BJ (cell line): ENCODE measurements around the gene MVP. TPM values are rescaled to one million over a fixed set of nuclear protein-coding genes. Genes with fewer than 3 reads are reported as not detected.
A peak's percentile ranks its signal among the peaks of the same experiment; 100 is the strongest.

Experiments used
- CTCF ChIA-PET: fragments of 350-600 bp; formaldehyde crosslinking; extraction: SDS; loops from one replicate; lab custom pipeline; 2021; ENCODE audit warnings: antibody characterized with exemption, inconsistent platforms; lab: Yijun Ruan, JAX
- POLR2A ChIA-PET: fragments of 300-600 bp; sonication (Branson Sonifier 250); formaldehyde crosslinking; extraction: SDS; loops from one replicate; lab custom pipeline; 2021; ENCODE audit warnings: antibody characterized with exemption; lab: Charles Lee
- DNase-seq: peaks from one replicate; pipeline ENCODE4 v3.0.0-alpha.2; 2011; ENCODE audit warnings: low read depth
- H3K27me3 ChIP-seq: 2 replicates; pipeline ENCODE4 v1.6.0; 2011; ENCODE audit warnings: low read length; ENCODE audit not compliant: control insufficient read depth, insufficient read depth
- H3K36me3 ChIP-seq: 2 replicates; pipeline ENCODE4 v1.5.1; 2011; ENCODE audit warnings: low read length; ENCODE audit not compliant: control insufficient read depth, insufficient read depth
- H3K4me3 ChIP-seq: 2 replicates; pipeline ENCODE4 v1.5.1; 2011; ENCODE audit warnings: low read depth, mild to moderate bottlenecking, control low read depth, low read length
- CTCF ChIP-seq: IDR thresholded peaks from 2 replicates; pipeline ENCODE4 v1.5.1; 2011; ENCODE audit warnings: low read depth, mild to moderate bottlenecking, control low read depth, inconsistent platforms, low read length, moderate library complexity; ENCODE audit not compliant: insufficient read depth
- polyA plus RNA-seq: library from polyadenylated mRNA; depleted of rRNA; stranded (reverse); fragments of >200 nt; gene quantifications from 2 replicates; pipeline ENCODE4 v1.2.3, GENCODE V29; 2011

The MVP gene
- polyA plus RNA-seq, 1 experiment = 368 TPM

- TF ChIP-seq CTCF = peak; percentile 15; the same call in 1 of the 2 replicates
- Histone ChIP-seq H3K27me3 (no peaks in the 10 kb centered on the region), H3K36me3 (peaks cover 5% of the 10 kb centered on the region), H3K4me3 (no peak overlapping the region)
- ChIA-PET CTCF (interaction anchor here (1.4 to 11.3 kb wide), 4 partner anchors 12 to 34 kb away, joined by 4 to 81 read pairs (median 10); partner anchors contain the start of genes KIF22 and MAZ), POLR2A (no interaction called here)
- no peak for DNase-seq
Observed at GRCh38 chr16:29819506-29819905, 756 bp upstream of the MVP start.

GRCh38 chr16:29820730-29821642 is 724 bp downstream of the MVP start:
- TF ChIP-seq CTCF = no peak
- H3K27me3 ChIP-seq = no peaks in the 10 kb centered on the region
- no peak for DNase-seq
- ChIA-PET POLR2A (interaction anchor here (0.6 to 1.3 kb wide), 2 partner anchors 16 to 152 kb away, joined by 3 to 4 read pairs; partner anchors contain the start of gene TAOK2), CTCF (interaction anchor here (1.4 to 11.3 kb wide), 4 partner anchors 13 to 36 kb away, joined by 4 to 81 read pairs (median 10); partner anchors contain the start of genes KIF22 and MAZ)
- peak overlapping the region; percentile 80 for H3K4me3 ChIP-seq
- H3K36me3 ChIP-seq = peaks cover 5% of the 10 kb centered on the region

- ChIA-PET CTCF (interaction anchor here (3.0 to 11.3 kb wide), 2 partner anchors 14 to 26 kb away, joined by 15 to 81 read pairs; partner anchors contain the start of gene MAZ), POLR2A (interaction anchor here (0.6 kb wide), 1 partner anchor 237 kb away, joined by 3 read pairs; no protein-coding TSS in a partner anchor)
- peak; percentile 44 for DNase-seq
- TF ChIP-seq CTCF = no peak
- peak overlapping the region; percentile 80 for H3K4me3 ChIP-seq
- no peaks in the 10 kb centered on the region for H3K27me3 ChIP-seq
- peaks cover 9% of the 10 kb centered on the region for H3K36me3 ChIP-seq
Observed at GRCh38 chr16:29821643-29822115, 1.4 kb downstream of the MVP start.

- DNase-seq = peak; percentile 49
- TF ChIP-seq CTCF = no peak
- Histone ChIP-seq H3K4me3 (no peak overlapping the region), H3K27me3 (no peaks in the 10 kb centered on the region), H3K36me3 (peaks cover 5% of the 10 kb centered on the region)
- ChIA-PET CTCF (interaction anchor here (0.6 to 11.3 kb wide), 5 partner anchors 9 to 41 kb away, joined by 3 to 81 read pairs (median 4); partner anchors contain the start of gene PAGR1), POLR2A (interaction anchor here (0.7 to 0.8 kb wide), 3 partner anchors 14 to 41 kb away, joined by 4 to 15 read pairs (median 6); no protein-coding TSS in a partner anchor)
Observed at GRCh38 chr16:29824589-29825144, 4.4 kb downstream of the MVP start.
